Measurements from ENCODE around the gene ZNF320.
"Not testable (repeated sequence)": the region's sequence is repeated elsewhere in the genome, so short reads cannot be mapped to it uniquely, and the experiment has no call there.

Gene ZNF320

DNA sequence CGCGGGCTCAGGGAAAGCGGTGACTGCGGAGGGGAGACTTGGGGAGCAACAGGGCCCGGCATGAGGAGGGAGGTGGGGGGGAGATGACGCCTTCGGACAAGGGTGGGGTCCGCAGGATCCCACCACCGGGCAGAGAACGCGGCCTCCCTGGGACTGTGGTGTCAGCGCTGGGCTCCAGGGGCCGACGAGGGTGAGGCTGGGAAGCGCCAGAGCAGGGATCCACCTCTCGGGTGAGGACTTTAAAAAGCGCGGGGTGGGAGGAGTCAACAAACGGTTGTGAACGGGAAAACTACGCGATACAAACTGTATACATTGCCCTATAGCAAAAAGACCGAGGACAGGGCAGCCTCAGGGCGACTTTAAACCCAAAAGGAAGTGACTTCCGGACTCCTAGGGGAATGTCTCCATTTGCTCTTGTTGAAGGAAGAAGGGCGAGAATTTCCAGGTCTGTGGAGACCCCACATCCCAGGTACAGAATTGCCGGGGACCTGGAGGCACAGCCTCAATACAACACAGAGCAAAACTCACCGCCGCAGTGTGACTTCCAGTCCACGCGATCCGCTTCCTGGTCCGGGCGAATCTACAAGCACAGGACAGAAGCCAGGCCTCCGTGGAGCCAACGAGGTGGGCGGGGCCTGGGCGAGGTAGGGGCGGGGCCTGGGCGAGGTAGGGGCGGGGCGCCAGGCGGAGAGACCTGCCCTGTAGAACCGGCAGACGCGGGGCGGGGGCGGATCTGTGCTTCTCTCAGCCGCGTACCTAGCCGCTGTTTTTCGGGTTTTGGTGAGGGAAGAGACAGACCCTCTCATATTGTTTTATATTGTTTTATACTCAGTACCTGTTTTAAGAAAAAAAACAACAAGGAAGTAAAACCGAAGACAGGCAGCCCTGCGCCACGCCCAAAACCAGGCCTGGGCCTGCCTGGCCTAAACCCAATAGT lies 25.7 kb upstream of the ZNF320 start, which contains the start of gene ZNF888:
Gene ZNF888, minus strand, starts transcription at position 588 of the 937 bp plus-strand sequence. CDS start 5,555 bp downstream, outside the sequence.
- DNase-seq (ENCODE audit: low read depth in 2 of 2) = peak; percentile 65 to 71

DNA sequence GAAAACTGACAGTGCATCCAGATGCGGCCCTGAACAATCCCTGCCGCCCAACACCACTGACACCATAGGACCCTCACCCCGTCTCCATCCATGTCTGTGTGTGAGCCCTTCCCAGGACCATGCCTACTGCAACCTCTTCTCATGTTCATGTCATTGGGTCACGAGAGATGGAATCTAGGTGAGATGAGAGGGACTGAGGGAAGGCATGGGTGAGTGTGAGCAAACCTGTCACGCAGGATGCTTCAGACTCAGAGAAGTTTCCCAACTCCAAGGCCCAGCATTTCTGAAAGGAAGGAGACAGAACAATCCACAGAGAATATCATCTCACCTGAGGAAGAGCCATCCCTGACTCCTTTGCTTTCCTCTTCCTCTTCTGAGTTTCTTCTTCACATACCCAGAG lies 20.1 kb upstream of the ZNF320 start:
- no peak for DNase-seq (ENCODE audit: low read depth in 2 of 2)

DNA sequence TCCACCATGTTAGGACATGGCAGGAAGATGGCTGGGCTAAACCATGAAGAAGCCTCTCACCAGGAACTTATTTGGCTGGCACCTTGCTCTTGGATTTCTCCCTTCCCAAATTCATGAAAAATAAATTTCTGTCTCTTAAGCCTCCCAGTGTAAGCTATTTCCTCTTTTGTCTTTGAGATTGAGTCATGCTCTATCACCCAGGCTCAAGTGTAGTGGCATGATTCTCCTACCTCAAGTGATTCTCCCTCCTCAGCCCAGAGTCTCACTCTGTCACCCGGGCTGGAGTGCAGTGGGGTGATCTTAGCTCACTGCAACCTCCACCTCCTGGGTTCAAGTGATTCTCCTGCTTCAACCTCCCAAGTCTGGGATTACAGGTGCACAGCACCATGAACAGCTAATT lies 13.2 kb upstream of the ZNF320 start:
- no peak for DNase-seq (ENCODE audit: low read depth in 2 of 2)

DNA sequence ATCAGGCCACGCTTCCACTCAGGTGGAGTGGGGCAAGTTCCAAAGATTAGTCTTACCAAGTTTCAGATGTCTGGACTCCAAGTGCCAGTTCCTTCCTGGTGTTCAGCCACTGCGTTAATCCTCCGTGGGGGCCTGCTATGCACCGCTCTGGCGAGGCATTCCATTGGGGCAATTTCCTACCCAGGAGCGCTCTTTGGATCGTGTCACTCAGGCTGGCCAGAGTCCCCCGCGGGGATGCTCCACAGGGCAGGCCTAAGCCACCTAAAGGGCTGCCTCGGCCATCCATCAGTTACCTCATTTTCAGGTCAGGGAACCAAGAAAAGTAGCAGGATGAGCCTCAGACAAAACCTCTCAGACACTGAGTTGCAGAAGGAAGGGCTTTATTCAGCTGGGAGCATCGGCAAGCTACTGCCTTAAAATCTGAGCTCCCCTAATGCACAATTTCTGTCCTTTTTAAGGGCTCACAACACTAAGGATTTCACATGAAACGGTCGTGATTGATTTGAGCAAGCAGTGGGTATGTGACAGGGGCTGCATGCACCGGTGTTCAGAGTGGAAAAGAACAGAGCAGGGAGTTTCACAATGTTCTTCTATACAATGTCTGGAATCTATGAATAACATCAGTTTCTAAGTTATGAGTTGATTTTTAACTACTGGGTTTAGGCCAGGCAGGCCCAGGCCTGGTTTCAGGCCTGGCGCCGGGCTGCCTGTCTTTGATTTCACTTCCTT lies 6.8 kb upstream of the ZNF320 start:
- DNase-seq (ENCODE audit: low read depth in 2 of 2) = not testable (repeated sequence)

DNA sequence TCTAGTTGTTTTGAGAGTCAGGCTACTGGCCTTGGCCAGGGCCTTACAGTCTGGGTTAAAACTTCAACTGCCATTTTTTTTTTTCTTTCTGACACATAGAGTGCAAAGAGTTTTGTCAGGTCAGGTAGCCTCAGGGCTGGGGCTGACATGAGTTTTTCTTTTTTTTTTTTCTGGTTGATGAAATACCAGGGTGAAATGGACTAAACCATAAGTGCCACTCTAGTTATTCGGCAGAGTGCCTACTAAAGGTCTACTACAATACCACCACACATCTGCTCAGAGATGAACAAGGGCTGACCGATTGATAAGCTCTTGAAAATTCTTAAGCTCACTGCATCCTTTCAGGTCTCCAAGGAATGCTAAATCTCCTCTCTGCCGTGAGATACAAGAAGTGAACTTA lies 4.4 kb upstream of the ZNF320 start:
- DNase-seq (ENCODE audit: low read depth in 2 of 2) = no peak

DNA sequence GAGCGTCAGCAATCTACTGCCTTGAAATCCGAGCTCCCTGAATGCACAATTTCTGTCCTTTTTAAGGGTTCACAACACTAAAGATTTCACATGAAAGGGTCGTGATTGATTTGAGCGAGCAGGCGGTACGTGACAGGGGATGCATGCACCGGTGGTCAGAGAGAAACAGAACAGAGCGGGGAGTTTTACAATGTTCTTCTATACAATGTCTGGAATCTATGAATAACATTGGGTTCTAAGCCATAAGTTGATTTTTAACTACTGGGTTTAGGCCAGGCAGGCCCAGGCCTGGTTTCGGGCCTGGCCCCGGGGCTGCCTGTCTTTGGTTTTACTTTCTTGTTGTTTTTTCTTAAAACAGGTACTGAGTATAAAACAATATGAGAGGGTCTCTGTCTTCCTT lies 1.2 kb upstream of the ZNF320 start:
- not testable (repeated sequence) for DNase-seq (ENCODE audit: low read depth in 2 of 2)

DNA sequence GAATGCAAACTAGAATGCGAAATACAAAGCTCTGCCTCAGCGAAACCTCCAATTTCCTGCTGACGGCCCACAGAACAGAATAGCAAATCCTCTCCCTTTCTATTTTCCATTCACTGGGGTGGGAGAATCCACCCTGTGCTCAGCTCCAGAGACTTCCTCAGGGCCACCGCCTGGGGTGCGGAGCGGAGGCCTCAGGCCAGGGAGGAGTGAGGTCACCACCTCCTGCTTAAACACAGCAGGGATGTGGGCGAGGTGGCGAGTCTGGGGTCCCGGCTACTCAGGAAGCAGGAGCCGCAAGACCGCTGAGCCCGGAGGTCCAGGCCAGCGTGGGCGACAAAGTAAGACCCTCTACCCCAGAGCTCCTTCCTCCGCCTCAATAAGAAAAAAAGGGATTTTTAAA lies 666 bp upstream of the ZNF320 start:
- DNase-seq (ENCODE audit: low read depth in 2 of 2) = no peak

DNA sequence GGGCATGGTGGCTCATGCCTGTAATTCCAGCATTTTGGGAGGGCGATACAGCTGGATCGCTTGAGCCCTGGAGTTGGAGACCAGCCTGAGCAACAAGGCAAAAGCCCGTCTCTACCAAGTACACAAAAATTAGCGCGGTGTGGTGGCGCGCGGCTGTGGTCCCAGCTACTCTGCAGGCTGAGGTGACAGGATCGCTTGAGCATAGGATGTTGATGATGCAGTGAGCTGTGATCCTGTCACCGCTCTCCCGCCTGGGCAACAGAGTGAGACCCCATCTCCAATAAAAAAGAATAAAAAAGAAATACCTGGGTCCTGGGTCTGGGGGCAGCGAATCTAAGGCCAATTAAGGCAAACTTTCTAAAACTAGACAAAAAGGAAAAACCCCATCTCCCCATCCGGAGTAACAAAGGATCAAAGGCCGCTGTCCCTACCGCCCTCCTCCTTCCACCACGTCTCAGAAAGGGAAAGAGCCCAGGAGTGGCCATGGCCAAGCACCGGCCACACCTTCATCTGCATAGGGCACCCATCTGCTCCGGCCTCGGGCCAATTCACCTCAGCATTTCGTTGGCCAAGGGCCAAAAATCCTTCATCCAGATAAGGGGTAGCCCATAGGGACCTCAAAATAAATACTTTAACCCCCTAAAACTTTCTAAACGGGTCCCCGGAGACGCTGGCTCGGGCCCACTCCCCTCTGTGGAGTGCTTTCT lies 851 bp downstream of the ZNF320 start:
- no peak for DNase-seq (ENCODE audit: low read depth in 2 of 2)

DNA sequence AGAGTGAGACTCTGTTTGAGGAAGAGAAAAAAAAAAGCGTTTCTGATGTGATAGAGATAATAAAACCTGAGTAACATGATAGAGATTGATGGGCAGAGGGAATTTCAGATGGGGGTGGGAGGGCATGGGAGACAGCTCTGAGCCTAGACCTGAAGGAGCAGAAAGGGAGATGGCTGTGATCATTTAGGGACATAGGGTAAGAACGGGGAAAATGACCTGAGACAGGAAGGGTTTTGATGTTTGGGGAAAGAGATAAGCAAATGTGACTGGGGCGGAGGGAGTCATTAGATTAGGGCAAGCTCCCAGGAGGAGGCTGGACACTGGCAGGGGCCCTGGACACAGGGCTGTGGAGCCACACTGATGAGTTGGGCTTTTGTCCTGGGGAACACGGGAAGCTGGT lies 6.1 kb downstream of the ZNF320 start:
- no peak for DNase-seq (ENCODE audit: low read depth in 2 of 2)

DNA sequence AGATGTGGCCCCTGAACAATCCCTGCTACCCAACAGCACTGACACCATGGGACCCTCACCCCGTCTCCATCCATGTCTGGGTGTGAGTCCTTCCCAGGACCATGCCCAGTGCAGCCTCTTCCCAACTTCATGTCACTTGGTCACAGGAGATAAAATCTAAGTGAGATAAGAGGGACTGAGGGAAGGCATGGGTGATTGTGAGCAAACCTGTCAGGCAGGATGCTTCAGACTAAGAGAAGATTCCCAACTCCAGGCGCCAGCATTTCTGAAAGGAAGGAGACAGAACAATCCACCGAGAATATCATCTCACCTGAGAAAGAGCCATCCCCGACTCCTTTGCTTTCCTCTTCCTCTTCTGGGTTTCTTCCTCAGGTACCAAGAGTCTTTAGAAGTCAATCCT lies 7.5 kb downstream of the ZNF320 start:
- no peak for DNase-seq (ENCODE audit: low read depth in 2 of 2)

DNA sequence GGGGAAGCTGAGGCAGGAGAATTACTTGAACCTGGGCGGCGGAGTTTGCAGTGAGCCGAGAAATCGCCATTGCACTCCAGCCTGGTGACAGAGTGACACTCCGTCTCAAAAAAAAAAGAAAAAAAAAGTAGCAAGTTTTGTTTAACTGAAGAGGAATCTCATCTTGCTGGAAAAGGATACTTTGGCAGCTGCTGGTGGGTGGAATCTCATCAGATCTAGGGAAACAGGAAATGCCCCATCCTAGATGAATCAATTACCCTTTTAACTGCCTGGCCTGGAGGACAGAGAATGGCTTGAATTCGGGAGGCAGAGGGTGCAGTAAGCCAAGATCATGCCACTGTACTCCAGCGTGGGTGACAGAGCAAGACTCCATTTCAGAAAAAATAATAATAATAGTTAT lies 8.4 kb downstream of the ZNF320 start:
- no peak for DNase-seq (ENCODE audit: low read depth in 2 of 2)

DNA sequence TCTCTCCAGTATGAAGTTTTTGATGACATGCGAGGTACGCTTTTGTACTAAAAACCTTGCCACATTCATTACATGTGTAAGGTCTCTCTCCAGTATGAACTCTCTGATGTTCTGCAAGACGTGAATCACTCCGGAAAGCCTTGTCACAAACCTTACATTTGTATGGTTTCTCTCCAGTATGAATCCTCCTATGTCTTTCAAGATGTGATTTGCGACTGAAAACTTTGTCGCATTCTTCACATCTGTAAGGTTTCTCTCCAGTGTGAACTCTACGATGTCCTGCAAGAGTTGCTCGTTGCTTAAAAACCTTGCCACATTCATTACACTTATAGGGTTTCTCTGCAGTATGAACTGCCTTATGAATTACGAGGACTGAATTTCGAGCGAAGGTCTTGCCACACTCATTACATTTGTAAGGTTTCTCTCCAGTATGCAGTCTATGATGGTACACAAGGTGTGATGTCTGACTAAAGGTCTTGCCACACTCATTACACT lies 16.5 kb downstream of the ZNF320 start:
- DNase-seq (ENCODE audit: low read depth in 2 of 2) = no peak

DNA sequence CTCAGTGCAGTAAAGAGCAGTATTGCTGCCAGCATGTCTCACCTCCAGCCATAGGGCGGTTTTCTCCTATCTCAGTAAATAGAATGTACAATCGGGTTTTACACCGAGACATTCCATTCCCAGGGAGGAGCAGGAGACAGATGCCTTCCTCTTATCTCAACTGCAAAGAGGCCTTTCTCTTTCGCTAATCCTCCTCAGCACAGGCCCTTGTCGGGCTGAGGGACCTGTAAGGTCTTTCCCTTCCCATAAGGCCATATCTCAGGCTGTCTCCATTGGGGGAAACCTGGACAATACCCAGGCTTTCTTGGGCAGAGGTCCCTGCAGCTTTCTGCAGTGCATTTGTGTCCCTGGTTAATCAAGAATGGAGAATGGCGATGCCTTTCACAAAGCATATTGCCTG lies 24.4 kb downstream of the ZNF320 start:
- DNase-seq (ENCODE audit: low read depth in 2 of 2) = not testable (repeated sequence)

DNA sequence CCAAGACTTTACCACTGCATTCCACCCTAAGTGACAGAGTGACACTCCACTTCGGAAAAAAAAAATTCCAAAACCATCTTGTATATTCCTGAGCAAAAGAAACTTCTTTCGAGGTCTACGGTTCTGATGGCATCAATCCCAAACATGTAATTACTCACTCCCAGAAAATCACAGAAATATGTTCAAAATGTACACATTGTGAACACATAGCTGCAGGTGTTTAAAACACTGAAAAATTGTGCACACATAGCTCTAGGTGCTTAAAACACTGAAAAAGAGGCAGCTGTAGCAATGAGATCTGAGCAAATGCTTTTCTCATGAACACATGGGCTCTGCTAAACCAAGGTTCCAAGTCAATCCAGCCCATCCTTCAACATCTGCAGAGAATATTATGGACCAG lies 26.0 kb downstream of the ZNF320 start:
- no peak for DNase-seq (ENCODE audit: low read depth in 2 of 2)

DNA sequence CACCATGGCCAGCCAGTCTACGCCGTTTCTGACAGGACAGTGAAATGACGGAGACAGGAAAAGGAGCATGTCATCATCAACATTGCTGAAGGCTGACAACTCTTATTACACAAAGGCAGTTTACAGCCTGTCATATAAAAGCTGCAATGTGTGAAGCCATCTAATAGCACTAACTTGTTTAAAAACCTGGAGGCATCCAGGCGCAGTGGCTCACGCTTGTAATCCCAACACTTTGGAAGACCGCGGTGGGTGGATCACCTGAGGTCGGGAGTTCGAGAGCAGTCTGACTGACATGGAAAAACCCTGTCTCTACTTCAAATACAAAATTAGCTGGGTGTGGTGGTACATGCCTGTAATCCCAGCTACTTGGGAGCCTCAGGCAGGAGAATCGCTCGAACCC lies 29.4 kb downstream of the ZNF320 start:
- not testable (repeated sequence) for DNase-seq (ENCODE audit: low read depth in 2 of 2)

DNA sequence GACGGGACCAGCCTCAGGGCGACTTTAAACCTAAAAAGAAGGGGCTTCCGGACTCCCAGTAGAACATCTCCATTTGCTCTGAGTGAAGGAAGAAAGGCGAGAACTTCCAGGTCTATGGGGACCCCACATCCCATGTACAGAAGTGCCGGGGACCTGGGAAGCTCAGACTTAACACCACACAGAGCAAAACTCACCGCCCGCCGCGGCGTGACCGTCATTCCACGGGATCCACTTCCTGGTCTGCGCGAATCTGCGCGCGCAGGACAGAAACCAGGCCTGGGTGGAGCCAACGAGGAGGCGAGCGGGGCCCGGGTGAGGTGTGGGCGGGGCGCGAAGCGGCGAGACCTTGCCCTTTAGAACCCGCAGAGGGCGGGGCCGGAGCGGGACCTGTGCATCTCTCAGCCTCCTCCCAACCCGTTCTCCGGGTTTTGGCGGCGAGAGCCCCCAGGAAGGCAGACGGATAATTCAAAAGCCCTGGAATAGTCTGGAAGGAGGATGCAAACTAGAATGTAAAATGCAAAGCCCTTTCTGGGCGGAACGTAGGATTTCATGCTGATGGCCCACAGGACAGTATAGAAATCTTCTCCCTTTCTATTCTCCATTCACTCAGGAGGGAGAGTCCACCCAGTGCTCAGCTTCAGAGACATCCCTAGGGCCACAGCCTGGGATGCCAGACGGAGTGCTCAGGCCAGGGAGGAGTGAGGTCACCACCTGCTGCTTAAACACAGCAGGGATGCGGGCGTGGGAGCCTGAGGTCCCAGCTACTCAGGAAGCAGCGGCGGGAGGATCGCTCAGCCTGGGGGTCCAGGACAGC lies 39.9 kb downstream of the ZNF320 start, which contains the start of gene ZNF468:
Gene ZNF468, minus strand, starts transcription at position 242 of the 814 bp plus-strand sequence. CDS start 3,347 bp downstream, outside the sequence.
- peak; percentile 31 to 48 for DNase-seq (ENCODE audit: low read depth in 2 of 2)

DNA sequence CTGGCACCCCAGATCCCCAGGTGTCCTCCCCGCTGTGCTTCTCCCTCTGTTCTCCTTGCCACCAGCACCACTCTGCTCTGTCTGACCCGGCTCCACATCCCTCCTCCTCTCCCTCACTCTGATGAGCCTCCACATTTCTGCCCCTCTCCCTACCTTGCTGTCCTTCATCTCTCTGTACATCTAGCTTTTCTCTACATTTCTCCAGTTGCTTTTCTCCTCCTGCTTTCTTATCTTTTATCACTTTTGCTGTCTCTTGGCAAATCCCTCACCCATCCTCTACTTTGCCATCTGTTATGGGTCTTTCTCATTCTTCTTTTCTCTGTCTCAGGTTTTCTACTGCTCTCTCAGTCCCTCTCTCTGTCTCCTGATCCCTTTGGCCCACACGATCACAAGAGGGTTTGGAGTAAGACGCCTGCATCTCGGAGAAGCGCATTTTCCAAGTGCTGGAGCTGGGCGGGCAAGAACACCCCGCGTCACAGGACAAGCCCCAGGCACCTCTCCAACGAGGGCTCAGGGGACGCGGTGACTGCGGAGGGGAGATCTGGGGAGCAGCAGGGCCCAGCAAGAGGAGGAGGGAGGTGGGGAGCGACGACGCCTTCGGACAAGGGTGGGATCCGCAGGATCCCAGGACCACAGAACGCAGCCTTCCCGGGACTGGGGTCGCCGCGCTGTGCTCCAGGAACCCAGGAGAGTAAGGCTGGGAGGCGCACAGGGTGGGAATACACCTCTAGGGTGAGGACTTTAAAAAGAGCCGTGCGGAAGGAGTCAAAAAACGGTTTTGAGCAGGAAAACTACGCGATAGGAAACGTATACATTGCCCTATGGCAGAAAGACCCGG lies 40.7 kb downstream of the ZNF320 start:
- DNase-seq (ENCODE audit: low read depth in 2 of 2) = not testable (repeated sequence)

Data from stimulated activated CD4-positive, alpha-beta T cell treated with anti-CD3 and anti-CD28 coated beads, Interleukin-12 subunit alpha, Interleukin-12 subunit beta, amount 100 ng/mL, for 24 hours (primary cell).